ENCODE measurements around the gene MALT1. TPM values are rescaled to one million over a fixed set of nuclear protein-coding genes. Genes with fewer than 3 reads are reported as not detected.

Gene MALT1
- polyA plus RNA-seq, 2 of the 4 experiments (the other 2 are of a cell fraction): 30.7 to 34.0 TPM

DNA sequence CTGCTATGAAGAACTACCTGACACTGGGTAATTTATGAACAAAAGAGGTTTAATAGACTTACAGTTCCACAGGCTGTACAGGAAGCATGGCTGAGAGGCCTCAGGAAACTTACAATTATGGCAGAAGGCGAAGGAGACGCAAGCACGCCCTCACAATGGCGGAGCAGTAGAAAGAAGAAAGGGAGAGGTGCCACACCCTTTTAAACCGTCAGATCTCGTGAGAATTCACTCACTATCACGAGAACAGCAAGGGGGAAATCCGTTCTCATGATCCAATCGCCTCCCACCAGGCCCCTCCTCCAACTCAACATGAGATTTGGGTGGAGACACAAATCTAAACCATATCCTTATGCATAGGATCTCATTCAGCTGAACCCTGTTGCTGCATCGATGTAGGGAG is 108.8 kb downstream of the MALT1 start:
- WGBS (ENCODE audit: missing lambda C conversion rate): 84% methylated on average over 10 of the region's 10 CpGs
- FAIRE-seq: no peak
- H3K27ac ChIP-seq: peak overlapping the region; percentile 45 to 99; a peak in 4 of 6 replicates
- no peak overlapping the region for H3K4me2 ChIP-seq
- no peak for ATAC-seq
- DNase-seq (ENCODE audit: low read depth in 1 of 2, low spot score in 1 of 2): no peak
- POLR2A ChIA-PET: no interaction called here
- TF ChIP-seq POLR2A (IDR thresholded peaks at IDR 0.05; ENCODE audit: low read length) (no peak), FOSB (CRISPR knock-in tag; IDR thresholded peaks at IDR 0.05) (no peak), FOXS1 (CRISPR knock-in tag; IDR thresholded peaks at IDR 0.05) (no peak), POLR2AphosphoS2 (conservative IDR thresholded peaks at IDR 0.05; ENCODE audit: low read length) (no peak), CBX2 (IDR thresholded peaks at IDR 0.05; ENCODE audit: borderline replicate concordance, low read depth) (no peak), MYC (IDR thresholded peaks at IDR 0.05; ENCODE audit: borderline replicate concordance, low read length) (no peak), PHF8 (IDR thresholded peaks at IDR 0.05; ENCODE audit: borderline replicate concordance, low read depth) (no peak), RAD21 (conservative IDR thresholded peaks at IDR 0.05 in 1 of 2, IDR thresholded peaks at IDR 0.05 in 1 of 2) (no peak), ELK1 (IDR thresholded peaks at IDR 0.05; ENCODE audit: low read depth, low read length) (no peak), NR3C1 (IDR thresholded peaks at IDR 0.05) (no peak), RCOR1 (IDR thresholded peaks at IDR 0.05; ENCODE audit: low read depth, low read length) (no peak), FOSL2 (IDR thresholded peaks at IDR 0.05) (no peak), FOSL2 (CRISPR knock-in tag; IDR thresholded peaks at IDR 0.05) (no peak), GATA3 (IDR thresholded peaks at IDR 0.05; ENCODE audit: borderline replicate concordance) (no peak)
- TF ChIP-seq, protein P1, sequence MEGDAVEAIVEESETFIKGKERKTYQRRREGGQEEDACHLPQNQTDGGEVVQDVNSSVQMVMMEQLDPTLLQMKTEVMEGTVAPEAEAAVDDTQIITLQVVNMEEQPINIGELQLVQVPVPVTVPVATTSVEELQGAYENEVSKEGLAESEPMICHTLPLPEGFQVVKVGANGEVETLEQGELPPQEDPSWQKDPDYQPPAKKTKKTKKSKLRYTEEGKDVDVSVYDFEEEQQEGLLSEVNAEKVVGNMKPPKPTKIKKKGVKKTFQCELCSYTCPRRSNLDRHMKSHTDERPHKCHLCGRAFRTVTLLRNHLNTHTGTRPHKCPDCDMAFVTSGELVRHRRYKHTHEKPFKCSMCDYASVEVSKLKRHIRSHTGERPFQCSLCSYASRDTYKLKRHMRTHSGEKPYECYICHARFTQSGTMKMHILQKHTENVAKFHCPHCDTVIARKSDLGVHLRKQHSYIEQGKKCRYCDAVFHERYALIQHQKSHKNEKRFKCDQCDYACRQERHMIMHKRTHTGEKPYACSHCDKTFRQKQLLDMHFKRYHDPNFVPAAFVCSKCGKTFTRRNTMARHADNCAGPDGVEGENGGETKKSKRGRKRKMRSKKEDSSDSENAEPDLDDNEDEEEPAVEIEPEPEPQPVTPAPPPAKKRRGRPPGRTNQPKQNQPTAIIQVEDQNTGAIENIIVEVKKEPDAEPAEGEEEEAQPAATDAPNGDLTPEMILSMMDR (IDR thresholded peaks at IDR 0.05): no peak
- TF ChIP-seq, protein P2, sequence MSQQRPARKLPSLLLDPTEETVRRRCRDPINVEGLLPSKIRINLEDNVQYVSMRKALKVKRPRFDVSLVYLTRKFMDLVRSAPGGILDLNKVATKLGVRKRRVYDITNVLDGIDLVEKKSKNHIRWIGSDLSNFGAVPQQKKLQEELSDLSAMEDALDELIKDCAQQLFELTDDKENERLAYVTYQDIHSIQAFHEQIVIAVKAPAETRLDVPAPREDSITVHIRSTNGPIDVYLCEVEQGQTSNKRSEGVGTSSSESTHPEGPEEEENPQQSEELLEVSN (IDR thresholded peaks at IDR 0.05; ENCODE audit: borderline replicate concordance, low read depth): no peak
- TF ChIP-seq, protein P3, sequence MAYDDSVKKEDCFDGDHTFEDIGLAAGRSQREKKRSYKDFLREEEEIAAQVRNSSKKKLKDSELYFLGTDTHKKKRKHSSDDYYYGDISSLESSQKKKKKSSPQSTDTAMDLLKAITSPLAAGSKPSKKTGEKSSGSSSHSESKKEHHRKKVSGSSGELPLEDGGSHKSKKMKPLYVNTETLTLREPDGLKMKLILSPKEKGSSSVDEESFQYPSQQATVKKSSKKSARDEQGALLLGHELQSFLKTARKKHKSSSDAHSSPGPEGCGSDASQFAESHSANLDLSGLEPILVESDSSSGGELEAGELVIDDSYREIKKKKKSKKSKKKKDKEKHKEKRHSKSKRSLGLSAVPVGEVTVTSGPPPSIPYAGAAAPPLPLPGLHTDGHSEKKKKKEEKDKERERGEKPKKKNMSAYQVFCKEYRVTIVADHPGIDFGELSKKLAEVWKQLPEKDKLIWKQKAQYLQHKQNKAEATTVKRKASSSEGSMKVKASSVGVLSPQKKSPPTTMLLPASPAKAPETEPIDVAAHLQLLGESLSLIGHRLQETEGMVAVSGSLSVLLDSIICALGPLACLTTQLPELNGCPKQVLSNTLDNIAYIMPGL (CRISPR knock-in tag; IDR thresholded peaks at IDR 0.05; ENCODE audit: borderline replicate concordance): no peak
- TF ChIP-seq, protein P4, sequence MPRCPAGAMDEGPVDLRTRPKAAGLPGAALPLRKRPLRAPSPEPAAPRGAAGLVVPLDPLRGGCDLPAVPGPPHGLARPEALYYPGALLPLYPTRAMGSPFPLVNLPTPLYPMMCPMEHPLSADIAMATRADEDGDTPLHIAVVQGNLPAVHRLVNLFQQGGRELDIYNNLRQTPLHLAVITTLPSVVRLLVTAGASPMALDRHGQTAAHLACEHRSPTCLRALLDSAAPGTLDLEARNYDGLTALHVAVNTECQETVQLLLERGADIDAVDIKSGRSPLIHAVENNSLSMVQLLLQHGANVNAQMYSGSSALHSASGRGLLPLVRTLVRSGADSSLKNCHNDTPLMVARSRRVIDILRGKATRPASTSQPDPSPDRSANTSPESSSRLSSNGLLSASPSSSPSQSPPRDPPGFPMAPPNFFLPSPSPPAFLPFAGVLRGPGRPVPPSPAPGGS (IDR thresholded peaks at IDR 0.05): no peak
- no peaks in the 10 kb centered on the region for H3K9me3 ChIP-seq
- peaks cover 27% of the 10 kb centered on the region for H3K4me1 ChIP-seq
- CTCF ChIA-PET: interaction anchor here (0.6 to 12.8 kb wide), 12 partner anchors 11 to 318 kb away, joined by 3 to 206 read pairs (median 4); no protein-coding TSS in a partner anchor
- H3K4me3 ChIP-seq: no peak overlapping the region

DNA sequence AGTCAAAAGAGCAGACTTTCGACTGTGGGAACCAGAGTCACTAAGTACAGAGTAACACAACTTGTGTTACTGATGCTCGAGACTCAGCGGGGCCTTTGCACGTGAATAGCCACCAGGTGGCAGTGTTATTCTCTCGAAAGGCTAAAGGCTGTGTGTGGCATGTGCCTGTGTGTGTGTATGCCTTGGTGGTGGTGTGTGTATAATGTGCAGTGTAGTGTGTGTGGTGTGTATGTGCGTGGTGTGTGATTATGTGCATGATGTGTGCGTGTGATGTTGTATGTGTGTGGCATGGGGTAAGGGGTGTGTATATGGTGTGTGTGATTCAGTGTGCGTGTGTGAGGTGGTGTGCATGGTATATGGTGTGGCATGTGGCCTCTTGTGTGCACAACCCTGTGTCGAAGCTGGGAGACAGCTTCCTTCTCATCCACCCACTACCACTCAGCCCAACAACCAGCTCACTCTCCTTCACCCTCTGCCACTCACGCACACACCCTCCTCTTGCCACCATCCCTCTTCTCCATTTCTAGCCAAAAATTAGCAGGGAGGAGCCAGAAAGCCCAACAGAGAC is 110.4 kb downstream of the MALT1 start:
- ChIA-PET CTCF (interaction anchor here (0.5 to 12.8 kb wide), 36 partner anchors 8 to 621 kb away, joined by 3 to 206 read pairs (median 3); no protein-coding TSS in a partner anchor), POLR2A (no interaction called here)
- TF ChIP-seq MAX (IDR thresholded peaks at IDR 0.05) (peak; percentile 93), TP53 (CRISPR knock-in tag; IDR thresholded peaks at IDR 0.05) (no peak), MAZ (IDR thresholded peaks at IDR 0.05; ENCODE audit: borderline replicate concordance, low read depth, low read length) (0 out of 2 replicates have a peak, but pooled peaks have one; percentile 36), SMC3 (IDR thresholded peaks at IDR 0.05) (peak; percentile 99), RAD21 (conservative IDR thresholded peaks at IDR 0.05 in 1 of 2, IDR thresholded peaks at IDR 0.05 in 1 of 2) (peak; percentile 98), NPAS2 (CRISPR knock-in tag; IDR thresholded peaks at IDR 0.05; ENCODE audit: borderline replicate concordance) (no peak)
- TF ChIP-seq, protein P1 (IDR thresholded peaks at IDR 0.05): peak; percentile 86
- Histone ChIP-seq H3K4me1 (peaks cover 38% of the 10 kb centered on the region), H3K27ac (peak overlapping the region; percentile 98 to 99), H3K9me3 (no peaks in the 10 kb centered on the region), H3K4me2 (no peak overlapping the region), H3K4me3 (no peak overlapping the region)
- ATAC-seq (peak; percentile 10 to 35; a peak in 3 of 6 replicates), DNase-seq (ENCODE audit: low read depth in 1 of 2, low spot score in 1 of 2) (peak; percentile 51 to 89), FAIRE-seq (no peak)
- WGBS (ENCODE audit: missing lambda C conversion rate): 18% methylated on average over 10 of the region's 10 CpGs

Measured in A549 (cell line).